Activated naive CD8-positive, alpha-beta T cell treated with anti-CD3 and anti-CD28 coated beads for 36 hours (primary cell): ENCODE results near the gene ACAA1. TPM values are rescaled to one million over a fixed set of nuclear protein-coding genes. Genes with fewer than 3 reads are reported as not detected.

Source experiments
- DNase-seq: peaks from one replicate; pipeline ENCODE4 v3.0.0; 2021
- H3K27ac Mint-ChIP-seq: one replicate; pipeline ENCODE4 v1.8.0; 2022; ENCODE audit warnings: mild to moderate bottlenecking, moderate library complexity, mixed read lengths
- H3K27me3 Mint-ChIP-seq: one replicate; pipeline ENCODE4 v1.8.0; 2022; ENCODE audit warnings: mild to moderate bottlenecking, mixed read lengths
- H3K36me3 Mint-ChIP-seq: one replicate; pipeline ENCODE4 v1.8.0; 2021; ENCODE audit warnings: mild to moderate bottlenecking, mixed read lengths
- H3K4me1 Mint-ChIP-seq: one replicate; pipeline ENCODE4 v1.8.0; 2021; ENCODE audit warnings: mixed read lengths
- H3K4me3 Mint-ChIP-seq: one replicate; pipeline ENCODE4 v1.8.0; 2022; ENCODE audit warnings: mild to moderate bottlenecking, moderate library complexity, mixed read lengths
- H3K9me3 Mint-ChIP-seq: one replicate; pipeline ENCODE4 v1.8.0; 2022; ENCODE audit warnings: mixed read lengths
- total RNA-seq, 2 experiments: library from RNA; stranded (reverse); gene quantifications; one replicate each; pipeline ENCODE4 v1.2.3, GENCODE V29; 2021

Gene ACAA1
- total RNA-seq = 10 to 100 TPM; 69.0 to 70.2 TPM

- H3K4me1 Mint-ChIP-seq = peaks cover 58% of the 10 kb centered on the region
These were observed at the start of gene ACAA1 for GRCh38 chr3:38136777-38137614. Gene ACAA1 (minus strand): TSS chr3:38137127. CDS start chr3:38137035, 92 bp downstream.

GRCh38 chr3:38177181-38177580 lies 40.3 kb upstream of the ACAA1 start:
- H3K4me1 Mint-ChIP-seq = peaks cover 42% of the 10 kb centered on the region
- peaks cover 22% of the 10 kb centered on the region for H3K36me3 Mint-ChIP-seq
- H3K4me3 Mint-ChIP-seq = no peak overlapping the region
- H3K27me3 Mint-ChIP-seq = no peaks in the 10 kb centered on the region
- H3K9me3 Mint-ChIP-seq = no peaks in the 10 kb centered on the region
- no peak for DNase-seq
- H3K27ac Mint-ChIP-seq = no peak overlapping the region

More at GRCh38 chr3:38136777-38137614, at the start of gene ACAA1:
- H3K27me3 Mint-ChIP-seq = no peaks in the 10 kb centered on the region
- peak within 1 kb of the TSS; percentile 88 for H3K4me3 Mint-ChIP-seq
- peaks cover 31% of the 10 kb centered on the region for H3K36me3 Mint-ChIP-seq
- DNase-seq = peak; percentile 98
- no peaks in the 10 kb centered on the region for H3K9me3 Mint-ChIP-seq
- H3K27ac Mint-ChIP-seq = peak within 1 kb of the TSS; percentile 99

- Mint-ChIP-seq H3K27ac (no peak overlapping the region), H3K36me3 (peaks cover 18% of the 10 kb centered on the region), H3K4me3 (no peak overlapping the region), H3K9me3 (no peaks in the 10 kb centered on the region), H3K27me3 (no peaks in the 10 kb centered on the region), H3K4me1 (peaks cover 62% of the 10 kb centered on the region)
- no peak for DNase-seq
These were observed 37.0 kb upstream of the ACAA1 start for GRCh38 chr3:38173834-38174418.

- H3K27ac Mint-ChIP-seq = no peak overlapping the region
- H3K36me3 Mint-ChIP-seq = peaks cover 28% of the 10 kb centered on the region
- no peaks in the 10 kb centered on the region for H3K27me3 Mint-ChIP-seq
- H3K9me3 Mint-ChIP-seq = no peaks in the 10 kb centered on the region
- no peak overlapping the region for H3K4me3 Mint-ChIP-seq
- no peak for DNase-seq
- H3K4me1 Mint-ChIP-seq = peaks cover 77% of the 10 kb centered on the region
These were observed 34.7 kb upstream of the ACAA1 start for GRCh38 chr3:38171622-38172021.

- no peak overlapping the region for H3K4me3 Mint-ChIP-seq
- H3K27me3 Mint-ChIP-seq = no peaks in the 10 kb centered on the region
- peaks cover 77% of the 10 kb centered on the region for H3K4me1 Mint-ChIP-seq
- peaks cover 32% of the 10 kb centered on the region for H3K36me3 Mint-ChIP-seq
- DNase-seq = no peak
- no peaks in the 10 kb centered on the region for H3K9me3 Mint-ChIP-seq
- no peak overlapping the region for H3K27ac Mint-ChIP-seq
These were observed 33.8 kb upstream of the ACAA1 start for GRCh38 chr3:38170722-38171121.

GRCh38 chr3:38169027-38169317 lies 32.0 kb upstream of the ACAA1 start:
- Mint-ChIP-seq H3K4me3 (peak overlapping the region; percentile 19), H3K27me3 (no peaks in the 10 kb centered on the region), H3K9me3 (no peaks in the 10 kb centered on the region), H3K4me1 (peaks cover 72% of the 10 kb centered on the region), H3K36me3 (peaks cover 35% of the 10 kb centered on the region), H3K27ac (peak overlapping the region; percentile 72)
- no peak for DNase-seq

GRCh38 chr3:38168151-38169026 lies 31.5 kb upstream of the ACAA1 start:
- H3K27me3 Mint-ChIP-seq = no peaks in the 10 kb centered on the region
- no peak for DNase-seq
- H3K36me3 Mint-ChIP-seq = peaks cover 35% of the 10 kb centered on the region
- H3K27ac Mint-ChIP-seq = peak overlapping the region; percentile 63
- peak overlapping the region; percentile 20 for H3K4me3 Mint-ChIP-seq
- peaks cover 66% of the 10 kb centered on the region for H3K4me1 Mint-ChIP-seq
- H3K9me3 Mint-ChIP-seq = no peaks in the 10 kb centered on the region

- peak overlapping the region; percentile 89 for H3K4me3 Mint-ChIP-seq
- H3K27me3 Mint-ChIP-seq = no peaks in the 10 kb centered on the region
- no peak for DNase-seq
- H3K9me3 Mint-ChIP-seq = no peaks in the 10 kb centered on the region
- peaks cover 35% of the 10 kb centered on the region for H3K36me3 Mint-ChIP-seq
- H3K27ac Mint-ChIP-seq = no peak overlapping the region
- peaks cover 58% of the 10 kb centered on the region for H3K4me1 Mint-ChIP-seq
These were observed 30.7 kb upstream of the ACAA1 start for GRCh38 chr3:38167591-38167990.

- Mint-ChIP-seq H3K9me3 (no peaks in the 10 kb centered on the region), H3K4me1 (peaks cover 43% of the 10 kb centered on the region), H3K4me3 (peak overlapping the region; percentile 89), H3K27ac (peak overlapping the region; percentile 100), H3K36me3 (peaks cover 35% of the 10 kb centered on the region), H3K27me3 (no peaks in the 10 kb centered on the region)
- no peak for DNase-seq
These were observed 28.9 kb upstream of the ACAA1 start for GRCh38 chr3:38165722-38166387.

- peaks cover 36% of the 10 kb centered on the region for H3K4me1 Mint-ChIP-seq
- peak within 1 kb of the TSS; percentile 89 for H3K4me3 Mint-ChIP-seq
- H3K27me3 Mint-ChIP-seq = no peaks in the 10 kb centered on the region
- H3K36me3 Mint-ChIP-seq = peaks cover 35% of the 10 kb centered on the region
- peak; percentile 95 for DNase-seq
- H3K9me3 Mint-ChIP-seq = no peaks in the 10 kb centered on the region
- peak within 1 kb of the TSS; percentile 100 for H3K27ac Mint-ChIP-seq
These were observed 28.2 kb upstream of the ACAA1 start, which contains the start of gene OXSR1 for GRCh38 chr3:38164952-38165721. Gene OXSR1 (plus strand): TSS chr3:38165537. CDS start chr3:38165877, 340 bp downstream.

- Mint-ChIP-seq H3K27me3 (no peaks in the 10 kb centered on the region), H3K9me3 (no peaks in the 10 kb centered on the region), H3K36me3 (peaks cover 34% of the 10 kb centered on the region), H3K4me3 (peak overlapping the region; percentile 89), H3K27ac (peak overlapping the region; percentile 100), H3K4me1 (peaks cover 39% of the 10 kb centered on the region)
- no peak for DNase-seq
These were observed 27.7 kb upstream of the ACAA1 start for GRCh38 chr3:38164643-38164951.

GRCh38 chr3:38163841-38164642 lies 27.1 kb upstream of the ACAA1 start:
- Mint-ChIP-seq H3K36me3 (peaks cover 29% of the 10 kb centered on the region), H3K9me3 (no peaks in the 10 kb centered on the region), H3K4me3 (peak overlapping the region; percentile 89), H3K27ac (peak overlapping the region; percentile 100), H3K27me3 (no peaks in the 10 kb centered on the region), H3K4me1 (peaks cover 34% of the 10 kb centered on the region)
- DNase-seq = no peak

- H3K4me1 Mint-ChIP-seq = peaks cover 27% of the 10 kb centered on the region
- DNase-seq = no peak
- no peak overlapping the region for H3K4me3 Mint-ChIP-seq
- H3K27me3 Mint-ChIP-seq = no peaks in the 10 kb centered on the region
- peaks cover 23% of the 10 kb centered on the region for H3K36me3 Mint-ChIP-seq
- H3K27ac Mint-ChIP-seq = no peak overlapping the region
- H3K9me3 Mint-ChIP-seq = no peaks in the 10 kb centered on the region
These were observed 26.4 kb upstream of the ACAA1 start for GRCh38 chr3:38163117-38163840.
